ENCODE data around the gene OR6C4. TPM values are rescaled to one million over a fixed set of nuclear protein-coding genes. Genes with fewer than 3 reads are reported as not detected.
"Not testable (repeated sequence)": the region's sequence is repeated elsewhere in the genome, so short reads cannot be mapped to it uniquely, and the experiment has no call there.

The OR6C4 gene
- total RNA-seq: not detected in 2 replicates

DNA sequence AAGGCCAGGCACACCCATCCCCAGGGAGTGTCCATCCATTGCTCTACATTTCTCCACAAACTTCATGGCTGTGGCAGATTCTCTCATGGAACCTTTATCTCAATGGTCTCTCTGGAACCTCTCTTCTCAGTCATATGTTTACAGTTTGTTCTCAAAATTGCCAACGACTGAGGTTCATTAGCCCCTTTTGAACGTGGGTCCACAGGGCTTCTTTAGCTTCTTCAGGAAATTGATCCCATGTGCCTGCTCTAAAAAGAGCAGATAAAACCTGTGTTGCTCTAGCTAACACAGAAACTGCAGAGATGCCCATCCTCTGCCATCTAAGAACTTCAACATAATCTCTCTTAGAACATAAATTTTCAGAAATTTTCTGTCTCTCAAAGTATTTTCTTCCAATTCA is at the start of gene OR6C4:
Gene OR6C4 (plus strand): TSS at position 301 of the 400 bp plus-strand sequence. CDS start 1,625 bp downstream, outside the sequence.
- no peak for DNase-seq (ENCODE audit: low read depth in 2 of 2)

DNA sequence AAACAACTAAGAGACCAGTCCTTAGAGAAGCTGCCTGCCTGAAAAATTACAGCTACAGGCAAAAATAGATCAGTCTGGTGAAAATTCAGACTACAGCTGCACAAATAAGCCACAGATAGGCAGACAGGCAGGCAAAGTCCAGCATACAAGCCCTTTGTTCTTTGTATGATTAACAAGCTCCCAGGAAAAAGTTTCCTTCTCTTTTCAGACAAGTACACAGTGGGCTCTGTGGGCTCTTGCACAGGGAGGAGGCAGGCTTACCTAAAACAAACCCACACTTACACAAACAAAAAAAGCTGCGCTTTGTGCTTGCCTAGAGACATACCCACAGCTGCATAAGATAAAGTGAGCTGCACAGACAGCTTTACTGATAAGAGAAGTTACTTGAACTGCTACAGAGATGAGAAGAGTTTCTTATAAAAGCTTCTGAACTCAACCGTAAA is 49.6 kb upstream of the OR6C4 start:
- DNase-seq (ENCODE audit: low read depth in 2 of 2): no peak

DNA sequence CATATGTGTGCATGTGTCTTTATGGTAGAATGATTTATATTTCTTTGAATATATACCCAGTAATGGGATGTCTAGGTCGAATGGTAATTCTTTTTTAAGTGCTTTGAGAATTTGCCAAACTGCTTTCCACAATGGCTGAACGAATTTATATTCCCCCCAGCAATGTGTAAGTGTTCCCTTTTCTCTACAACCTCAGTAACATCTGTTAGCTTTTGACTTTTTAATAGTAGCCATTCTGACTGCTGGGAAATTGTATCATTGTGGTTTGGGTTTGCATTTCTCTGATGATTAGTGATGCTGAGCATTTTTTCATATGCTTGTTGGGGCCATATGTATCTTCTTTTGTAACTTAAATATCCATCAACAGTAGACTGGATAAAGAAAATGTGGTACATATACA is 47.8 kb upstream of the OR6C4 start:
- DNase-seq (ENCODE audit: low read depth in 2 of 2): no peak

DNA sequence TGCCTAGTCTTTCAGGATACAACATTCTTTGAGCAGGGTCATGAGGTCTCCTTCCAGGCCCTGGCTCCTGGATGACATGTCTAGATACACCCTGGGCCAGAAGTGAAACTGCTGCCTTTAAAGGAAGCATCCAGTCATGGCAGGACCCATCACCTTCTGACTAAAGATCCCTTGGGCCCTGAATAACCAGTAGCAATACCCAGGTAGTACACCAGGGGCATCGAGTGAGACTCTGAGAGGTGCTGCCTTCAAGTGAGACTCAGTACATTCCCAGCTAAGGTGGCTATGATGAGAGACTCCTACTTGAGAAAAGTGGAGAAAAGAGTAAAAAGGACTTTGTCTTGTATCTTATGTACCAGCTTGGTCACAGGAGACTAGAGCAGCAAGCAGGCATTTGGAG is 33.7 kb upstream of the OR6C4 start:
- no peak for DNase-seq (ENCODE audit: low read depth in 2 of 2)

DNA sequence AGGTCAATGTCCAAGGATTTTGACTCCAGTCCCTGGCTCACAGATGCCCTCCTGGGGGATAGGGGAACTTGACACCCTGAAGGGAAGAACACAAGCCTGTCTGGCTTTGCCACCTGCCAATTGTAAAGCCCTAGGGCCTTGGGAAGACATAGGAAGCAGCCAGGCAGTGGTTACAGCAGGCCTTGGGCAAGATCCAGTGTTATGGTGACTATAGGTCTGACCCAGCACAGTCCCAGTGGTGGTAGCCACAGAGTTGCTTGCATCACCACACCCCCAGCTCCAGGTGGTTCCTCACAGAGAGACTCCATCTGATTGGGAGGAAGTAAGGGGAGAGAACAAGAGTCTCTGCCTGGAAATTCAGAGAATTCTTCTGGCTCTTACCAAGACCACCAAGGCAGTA is 33.0 kb upstream of the OR6C4 start:
- no peak for DNase-seq (ENCODE audit: low read depth in 2 of 2)

- not testable (repeated sequence) for DNase-seq (ENCODE audit: low read depth in 2 of 2)
Observed at GRCh38 chr12:55548235-55548634, 1.2 kb upstream of the OR6C4 start.

- no peak for DNase-seq (ENCODE audit: low read depth in 2 of 2)
Observed at GRCh38 chr12:55548756-55549155, 646 bp upstream of the OR6C4 start.

DNA sequence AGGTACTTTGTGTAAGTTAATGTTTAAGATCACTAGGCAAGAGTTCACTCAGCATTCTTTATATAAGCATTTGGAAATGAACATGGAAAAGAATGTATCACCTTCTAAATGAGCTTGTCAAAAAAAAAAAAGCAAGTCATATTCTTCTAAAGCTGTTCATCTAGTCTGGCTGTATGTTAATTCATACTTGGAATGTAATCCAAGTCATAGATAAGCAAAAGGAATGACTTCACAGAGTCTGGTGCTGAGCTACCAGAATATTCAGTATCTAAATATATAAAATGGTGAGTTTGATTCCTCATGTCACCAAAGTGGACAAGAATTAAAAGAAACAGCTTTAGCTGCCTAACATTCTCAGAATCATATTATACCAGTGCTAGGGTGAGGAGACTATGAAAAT is 4.9 kb downstream of the OR6C4 start:
- no peak for DNase-seq (ENCODE audit: low read depth in 2 of 2)

DNA sequence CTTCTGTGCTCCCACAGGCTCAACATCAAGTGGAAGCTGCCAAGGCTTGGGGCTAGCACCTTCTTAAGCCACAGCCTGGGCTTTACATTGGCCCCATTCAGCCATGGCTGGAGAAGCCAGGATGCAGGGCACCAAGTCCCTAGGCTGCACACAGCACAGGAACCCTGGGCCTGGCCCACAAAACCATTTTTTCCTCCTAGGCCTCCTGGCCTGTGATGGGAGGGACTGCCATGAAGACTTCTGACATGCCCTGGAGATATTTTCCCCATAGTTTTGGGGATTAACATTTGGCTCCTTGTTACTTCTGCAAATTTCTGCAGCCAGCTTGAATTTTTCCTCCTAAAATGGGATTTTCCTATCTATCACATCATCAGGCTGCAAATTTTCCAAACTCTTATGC is 20.7 kb downstream of the OR6C4 start:
- DNase-seq (ENCODE audit: low read depth in 2 of 2): not testable (repeated sequence)

DNA sequence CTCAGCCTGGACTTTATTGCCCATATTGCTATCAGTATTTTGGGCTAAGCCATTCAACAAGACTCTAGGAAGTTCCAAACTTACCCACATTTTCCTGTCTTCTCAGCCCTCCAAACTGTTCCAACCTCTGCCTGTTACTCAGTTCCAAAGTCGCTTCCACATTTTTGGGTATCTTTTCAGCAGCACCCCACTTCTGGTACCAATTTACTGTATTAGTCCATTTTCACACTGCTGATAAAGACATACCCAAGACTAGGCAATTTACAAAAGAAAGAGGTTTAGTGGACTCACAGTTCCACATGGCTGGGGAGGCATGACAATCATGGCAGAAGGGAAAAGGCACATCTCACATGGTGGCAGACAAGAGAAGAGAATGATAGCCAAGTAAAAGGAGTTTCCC is 21.3 kb downstream of the OR6C4 start:
- DNase-seq (ENCODE audit: low read depth in 2 of 2): not testable (repeated sequence)

- no peak for DNase-seq (ENCODE audit: low read depth in 2 of 2)
Observed at GRCh38 chr12:55572168-55572567, 22.8 kb downstream of the OR6C4 start, which contains the start of gene OR2AP1. Gene OR2AP1, plus strand, starts transcription at chr12:55572468. Its CDS starts 1,947 bp downstream, at chr12:55574415.

DNA sequence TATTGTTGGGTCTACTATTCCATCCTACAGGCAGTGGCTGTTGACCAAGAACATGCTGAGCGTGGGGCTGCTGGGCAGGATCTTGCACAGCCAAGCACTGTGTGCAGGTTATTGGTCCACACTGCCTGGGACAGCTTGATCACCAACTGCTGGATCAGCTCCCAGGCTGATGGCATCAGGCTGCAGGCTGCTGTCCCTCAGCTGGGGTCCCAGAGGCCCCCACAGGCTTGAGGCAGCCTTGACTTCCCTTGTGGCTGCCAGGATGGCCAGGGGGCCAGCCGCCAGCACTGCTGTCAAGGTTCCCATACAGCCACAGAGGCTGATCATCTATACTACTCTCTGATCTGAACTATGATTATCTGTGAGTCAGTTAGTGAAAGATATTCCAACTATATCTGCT is 32.7 kb downstream of the OR6C4 start:
- DNase-seq (ENCODE audit: low read depth in 2 of 2): no peak

- DNase-seq (ENCODE audit: low read depth in 2 of 2): no peak
Observed at GRCh38 chr12:55585817-55586216, 36.4 kb downstream of the OR6C4 start.

- DNase-seq (ENCODE audit: low read depth in 2 of 2): not testable (repeated sequence)
Observed at GRCh38 chr12:55590152-55590551, 40.8 kb downstream of the OR6C4 start.

Other genes with a start within 250 kb of the OR6C4 start
- not detected in 2 replicates for gene OR6C1, start 235.3 kb upstream of the OR6C4 start, total RNA-seq
- not detected in 2 replicates for gene OR6C3, start 218.9 kb upstream of the OR6C4 start, total RNA-seq
- gene OR6C75, start 186.6 kb upstream of the OR6C4 start, total RNA-seq: not detected in 2 replicates
- gene OR6C65, start 149.1 kb upstream of the OR6C4 start, total RNA-seq: not detected in 2 replicates
- gene OR6C76, start 123.3 kb upstream of the OR6C4 start, total RNA-seq: not detected in 2 replicates
- not detected in 2 replicates for gene OR6C2, start 105.5 kb upstream of the OR6C4 start, total RNA-seq
- not detected in 2 replicates for gene OR6C70, start 79.5 kb upstream of the OR6C4 start, total RNA-seq
- gene OR6C68, start 57.2 kb upstream of the OR6C4 start, total RNA-seq: not detected in 2 replicates
- not detected in 2 replicates for gene OR2AP1, start 22.9 kb downstream of the OR6C4 start, total RNA-seq
- not detected in 2 replicates for gene OR10P1, start 87.3 kb downstream of the OR6C4 start, total RNA-seq
- under 0.01 and 0.20 TPM in 2 replicates for gene ITGA7, start 158.3 kb downstream of the OR6C4 start, total RNA-seq
- 57.1 and 65.3 TPM in 2 replicates for gene BLOC1S1, start 166.4 kb downstream of the OR6C4 start, total RNA-seq
- 0.40 and 0.65 TPM in 2 replicates for gene RDH5, start 170.8 kb downstream of the OR6C4 start, total RNA-seq
- gene CD63, start 179.4 kb downstream of the OR6C4 start, total RNA-seq: 1,160 and 1,633 TPM in 2 replicates
- 1.4 and 1.5 TPM in 2 replicates for gene GDF11, start 193.5 kb downstream of the OR6C4 start, total RNA-seq